ENCODE measurements around the gene SERPIND1.

DNA sequence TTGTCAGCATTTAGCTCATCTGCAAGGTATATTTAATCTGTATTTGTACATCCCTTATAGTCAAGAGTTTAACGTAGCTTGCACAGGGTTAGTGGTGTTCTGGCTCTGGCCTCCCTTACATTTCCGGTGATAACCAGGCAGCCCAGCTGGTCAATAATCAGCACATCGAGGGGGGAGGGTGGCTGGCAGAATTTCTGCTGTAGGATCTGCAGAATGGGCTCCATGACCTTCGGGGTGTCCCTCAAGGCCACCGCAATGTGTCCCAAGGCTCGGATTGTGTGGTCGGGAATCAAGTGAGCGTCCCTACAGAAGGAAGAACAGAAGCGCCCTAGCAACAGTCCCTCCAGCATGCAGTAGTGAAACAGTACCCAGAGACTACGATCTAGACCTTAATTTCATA lies 25.1 kb downstream of the SERPIND1 start:
- TF ChIP-seq, protein P1, sequence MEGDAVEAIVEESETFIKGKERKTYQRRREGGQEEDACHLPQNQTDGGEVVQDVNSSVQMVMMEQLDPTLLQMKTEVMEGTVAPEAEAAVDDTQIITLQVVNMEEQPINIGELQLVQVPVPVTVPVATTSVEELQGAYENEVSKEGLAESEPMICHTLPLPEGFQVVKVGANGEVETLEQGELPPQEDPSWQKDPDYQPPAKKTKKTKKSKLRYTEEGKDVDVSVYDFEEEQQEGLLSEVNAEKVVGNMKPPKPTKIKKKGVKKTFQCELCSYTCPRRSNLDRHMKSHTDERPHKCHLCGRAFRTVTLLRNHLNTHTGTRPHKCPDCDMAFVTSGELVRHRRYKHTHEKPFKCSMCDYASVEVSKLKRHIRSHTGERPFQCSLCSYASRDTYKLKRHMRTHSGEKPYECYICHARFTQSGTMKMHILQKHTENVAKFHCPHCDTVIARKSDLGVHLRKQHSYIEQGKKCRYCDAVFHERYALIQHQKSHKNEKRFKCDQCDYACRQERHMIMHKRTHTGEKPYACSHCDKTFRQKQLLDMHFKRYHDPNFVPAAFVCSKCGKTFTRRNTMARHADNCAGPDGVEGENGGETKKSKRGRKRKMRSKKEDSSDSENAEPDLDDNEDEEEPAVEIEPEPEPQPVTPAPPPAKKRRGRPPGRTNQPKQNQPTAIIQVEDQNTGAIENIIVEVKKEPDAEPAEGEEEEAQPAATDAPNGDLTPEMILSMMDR (IDR thresholded peaks at IDR 0.05 in 8 of 11, conservative IDR thresholded peaks at IDR 0.05 in 3 of 11), result no peak
- TF ChIP-seq POLR2AphosphoS5 (IDR thresholded peaks at IDR 0.05), result no peak
- TF ChIP-seq POLR2A (IDR thresholded peaks at IDR 0.05), result no peak
